Measurements from ENCODE around the gene MAP4K4. TPM values are rescaled to one million over a fixed set of nuclear protein-coding genes. Genes with fewer than 3 reads are reported as not detected.

Gene MAP4K4
- total and polyA plus RNA-seq, 2 of the 4 experiments (the other 2 are of a cell fraction) = 89.4 to 124 TPM

GRCh38 chr2:101667823-101668222 lies 29.7 kb upstream of the MAP4K4 start:
- H3K36me3 ChIP-seq (ENCODE audit: control insufficient read depth, insufficient read depth, low read length) = no peaks in the 10 kb centered on the region
- no peaks in the 10 kb centered on the region for H4K20me1 ChIP-seq (ENCODE audit: insufficient read depth, low read length)
- DNase-seq = no peak
- H3K56ac ChIP-seq (ENCODE audit: extremely low read depth, insufficient read depth, low read length) = no peak overlapping the region
- H3K23ac ChIP-seq (ENCODE audit: low read depth, low read length) = no peak overlapping the region
- H2BK5ac ChIP-seq (ENCODE audit: low read depth, low read length, poor library complexity, severe bottlenecking) = no peak overlapping the region
- ATAC-seq (ENCODE audit: low read depth) = no peak
- no peak overlapping the region for H3K4me2 ChIP-seq (ENCODE audit: low read depth, low read length)
- H4K91ac ChIP-seq (ENCODE audit: insufficient read depth, low read depth, low read length) = no peak overlapping the region
- no peak overlapping the region for H2AFZ ChIP-seq (replicated peaks; ENCODE audit: low read length, poor library complexity)
- H3K4me1 ChIP-seq (ENCODE audit: control insufficient read depth, insufficient read depth, low read length) = no peaks in the 10 kb centered on the region
- ChIA-PET CTCF (no interaction called here), POLR2A (ENCODE audit: unreplicated experiment) (no interaction called here)
- H2AK9ac ChIP-seq (replicated peaks; ENCODE audit: low read depth, low read length, poor library complexity) = no peak overlapping the region
- no peaks in the 10 kb centered on the region for H3K9me3 ChIP-seq (ENCODE audit: control insufficient read depth, insufficient read depth, low read length)
- no peak overlapping the region for H4K5ac ChIP-seq (ENCODE audit: low read depth, low read length)
- H4K8ac ChIP-seq (ENCODE audit: low read depth in 2 of 2, low read length in 2 of 2) = no peak overlapping the region
- H3K79me1 ChIP-seq (ENCODE audit: low read depth in 1 of 2, low read length in 2 of 2) = no peaks in the 10 kb centered on the region
- dilution Hi-C loops (cut with HindIII; ENCODE audit: low sequenced_read_pairs, unreplicated experiment) = no loop called here
- H2BK20ac ChIP-seq (ENCODE audit: low read depth, low read length) = no peak overlapping the region
- no peak overlapping the region for H3K14ac ChIP-seq (replicated peaks; ENCODE audit: low read depth, low read length)
- H2BK120ac ChIP-seq (ENCODE audit: low read depth, low read length) = no peak overlapping the region
- H3K4me3 ChIP-seq (ENCODE audit: insufficient read depth, low read depth, low read length) = no peak overlapping the region
- WGBS, 2 experiments (ENCODE audit: extremely low coverage in 2 of 2, insufficient read length in 1 of 2) = no CpG with 5 or more reads among the region's 1 CpG
- intact Hi-C loops (cut with micrococcal nuclease) = no loop called here
- in situ Hi-C loops (cut with MboI; ENCODE audit: low sequenced_read_pairs) = no loop called here
- no peak overlapping the region for H3K4ac ChIP-seq (ENCODE audit: low read depth, low read length)
- no peak overlapping the region for H3K18ac ChIP-seq (ENCODE audit: low read depth, low read length)
- H3K27me3 ChIP-seq (ENCODE audit: control insufficient read depth, insufficient read depth, low read length) = no peaks in the 10 kb centered on the region
- no peak overlapping the region for H2BK15ac ChIP-seq (ENCODE audit: low read depth, low read length)
- H3K27ac ChIP-seq (ENCODE audit: insufficient read depth, low read length) = no peak overlapping the region
- BruUV-seq (replicated peaks) = no TSS peak
- TF ChIP-seq CEBPB (IDR thresholded peaks at IDR 0.05; ENCODE audit: low read depth, low read length) (no peak), CTCF (conservative IDR thresholded peaks at IDR 0.05; ENCODE audit: low read depth, low read length) (no peak), USF2 (IDR thresholded peaks at IDR 0.05; ENCODE audit: low read depth, low read length) (no peak), SMC3 (IDR thresholded peaks at IDR 0.05; ENCODE audit: low read depth, low read length) (no peak), FOS (IDR thresholded peaks at IDR 0.05; ENCODE audit: low read depth, low read length) (no peak), MXI1 (IDR thresholded peaks at IDR 0.05; ENCODE audit: borderline replicate concordance, low read depth, low read length) (no peak), NFE2L2 (IDR thresholded peaks at IDR 0.05; ENCODE audit: low read depth, low read length) (no peak), POLR2A (IDR thresholded peaks at IDR 0.05; ENCODE audit: low read depth, low read length) (no peak), BHLHE40 (IDR thresholded peaks at IDR 0.05; ENCODE audit: low read depth, low read length) (no peak), MAFK (IDR thresholded peaks at IDR 0.05; ENCODE audit: low read depth, low read length) (no peak)
- no peak overlapping the region for H3K9ac ChIP-seq (ENCODE audit: low read depth, low read length)
- H2AK5ac ChIP-seq (ENCODE audit: low read depth, low read length) = no peak overlapping the region
- H3K9me1 ChIP-seq (ENCODE audit: insufficient read depth, low read length) = no peaks in the 10 kb centered on the region
